Naive thymus-derived CD4-positive, alpha-beta T cell (primary cell): ENCODE data around the gene TMEM45B. TPM values are rescaled to one million over a fixed set of nuclear protein-coding genes. Genes with fewer than 3 reads are reported as not detected.
"Not testable (repeated sequence)": the region's sequence is repeated elsewhere in the genome, so short reads cannot be mapped to it uniquely, and the experiment has no call there.

ENCODE experiments used
- ATAC-seq: fragments of 150-1000 bp; cut with Tn5 transposase; 2 replicates; pipeline ENCODE4 v1.10.0; 2021; ENCODE audit warnings: mild to moderate bottlenecking, moderate library complexity
- CTCF ChIA-PET: fragments of 350-600 bp; sonication (Branson Sonifier 250); formaldehyde crosslinking; loops from one replicate; lab custom pipeline; 2021; ENCODE audit warnings: antibody characterized with exemption; lab: Charles Lee
- POLR2A ChIA-PET: fragments of 350-600 bp; sonication (Branson Sonifier 250); formaldehyde crosslinking; loops from one replicate; lab custom pipeline; 2021; ENCODE audit warnings: antibody characterized with exemption, inconsistent platforms; lab: Charles Lee
- DNase-seq, 9 donors: peaks; one replicate each; pipeline versions ENCODE4 v3.0.0 to v3.0.0-alpha.2; 2020 to 2022; ENCODE audit warnings: mixed read lengths in 1 of 9
- H3K27ac ChIP-seq: one replicate; pipeline ENCODE4 v1.7.0; 2013; ENCODE audit warnings: mild to moderate bottlenecking, low read depth, low read length, moderate library complexity
- H3K27me3 ChIP-seq, 2 donors: one replicate each; pipeline ENCODE4 v1.7.0; 2013; ENCODE audit warnings: low read length in 2 of 2, mild to moderate bottlenecking in 2 of 2, moderate library complexity in 2 of 2; ENCODE audit not compliant: control insufficient read depth in 2 of 2, insufficient read depth in 2 of 2
- H3K36me3 ChIP-seq, 3 experiments: 1 replicate in 2 of 3; 2 replicates in 1 of 3; pipeline ENCODE4 v1.7.0; 2013; ENCODE audit warnings: low read length in 3 of 3, mild to moderate bottlenecking in 3 of 3, moderate library complexity in 1 of 3; ENCODE audit not compliant: insufficient read depth in 3 of 3, control insufficient read depth in 2 of 3
- H3K4me1 ChIP-seq, 2 donors: one replicate each; pipeline ENCODE4 v1.7.0; 2013; ENCODE audit warnings: low read length in 2 of 2, mild to moderate bottlenecking in 2 of 2, moderate library complexity in 1 of 2; ENCODE audit not compliant: control insufficient read depth in 2 of 2, insufficient read depth in 2 of 2
- H3K4me3 ChIP-seq: 2 replicates; pipeline ENCODE4 v1.7.0; 2013; ENCODE audit warnings: mild to moderate bottlenecking, low read length
- H3K9me3 ChIP-seq, 3 experiments: 1 replicate in 2 of 3; 2 replicates in 1 of 3; pipeline ENCODE4 v1.7.0; 2013; ENCODE audit warnings: low read length in 3 of 3; ENCODE audit not compliant: control insufficient read depth in 2 of 3
- H3K27ac Mint-ChIP-seq, 9 donors: one replicate each; pipeline ENCODE4 v1.8.0; 2020 to 2022; ENCODE audit warnings: mixed read lengths in 9 of 9, mild to moderate bottlenecking in 8 of 9, moderate library complexity in 5 of 9, inconsistent platforms in 2 of 9
- H3K27me3 Mint-ChIP-seq, 5 donors: one replicate each; pipeline ENCODE4 v1.8.0; 2021 to 2022; ENCODE audit warnings: mixed read lengths in 5 of 5, mild to moderate bottlenecking in 1 of 5
- H3K36me3 Mint-ChIP-seq, 5 donors: one replicate each; pipeline ENCODE4 v1.8.0; 2020 to 2022; ENCODE audit warnings: mixed read lengths in 5 of 5, mild to moderate bottlenecking in 3 of 5, inconsistent platforms in 1 of 5
- H3K4me1 Mint-ChIP-seq, 7 donors: one replicate each; pipeline ENCODE4 v1.8.0; 2020 to 2022; ENCODE audit warnings: mixed read lengths in 7 of 7, mild to moderate bottlenecking in 3 of 7, inconsistent platforms in 1 of 7
- H3K4me3 Mint-ChIP-seq, 10 donors: one replicate each; pipeline ENCODE4 v1.8.0; 2020 to 2022; ENCODE audit warnings: mild to moderate bottlenecking in 10 of 10, mixed read lengths in 10 of 10, moderate library complexity in 6 of 10, inconsistent platforms in 2 of 10
- H3K9me3 Mint-ChIP-seq, 11 donors: one replicate each; pipeline ENCODE4 v1.8.0; 2020 to 2022; ENCODE audit warnings: mixed read lengths in 11 of 11, mild to moderate bottlenecking in 4 of 11, inconsistent platforms in 1 of 11, moderate library complexity in 1 of 11
- intact Hi-C, 2 donors: fragments of 100-400 bp; cut with micrococcal nuclease; formaldehyde crosslinking; loops; one replicate each; pipeline ENCODE4 v1.15.1; 2023
- polyA plus RNA-seq, 2 donors: library from polyadenylated mRNA; unstranded; fragments of 300-500 nt; fragmentation: Illumina TruSeq; gene quantifications; one replicate each; pipeline ENCODE4 v1.2.3, GENCODE V29; 2021
- total RNA-seq, 6 experiments: library from RNA in 5 of 6; stranded (reverse) in 5 of 6; gene quantifications; 1 replicate in 5 of 6; 2 replicates in 1 of 6; pipeline ENCODE4 v1.2.3 and lab custom pipeline; 2021 to 2026

Gene TMEM45B
- total and polyA plus RNA-seq, 7 experiments from 2014 or later, result 2.3 to 40.8 (median 11.9) TPM

GRCh38 chr11:129831227-129831626 is 15.6 kb downstream of the TMEM45B start:
- H3K27ac ChIP-seq, DNase-seq, H3K4me1 ChIP-seq, ATAC-seq, H3K4me3 Mint-ChIP-seq, H3K27me3 Mint-ChIP-seq, H3K4me3 ChIP-seq, H3K27me3 ChIP-seq, H3K27ac Mint-ChIP-seq, H3K9me3 ChIP-seq, intact Hi-C loops, H3K36me3 ChIP-seq, CTCF ChIA-PET, POLR2A ChIA-PET: not testable (repeated sequence)
- Mint-ChIP-seq H3K4me1 (peaks cover 5 to 28% (median 20%) of the 10 kb centered on the region in 7 donors), H3K9me3 (peaks cover 0 to 21% (median 3%) of the 10 kb centered on the region in 11 donors), H3K36me3 (peaks cover 0 to 23% (median 15%) of the 10 kb centered on the region in 5 donors)

DNA sequence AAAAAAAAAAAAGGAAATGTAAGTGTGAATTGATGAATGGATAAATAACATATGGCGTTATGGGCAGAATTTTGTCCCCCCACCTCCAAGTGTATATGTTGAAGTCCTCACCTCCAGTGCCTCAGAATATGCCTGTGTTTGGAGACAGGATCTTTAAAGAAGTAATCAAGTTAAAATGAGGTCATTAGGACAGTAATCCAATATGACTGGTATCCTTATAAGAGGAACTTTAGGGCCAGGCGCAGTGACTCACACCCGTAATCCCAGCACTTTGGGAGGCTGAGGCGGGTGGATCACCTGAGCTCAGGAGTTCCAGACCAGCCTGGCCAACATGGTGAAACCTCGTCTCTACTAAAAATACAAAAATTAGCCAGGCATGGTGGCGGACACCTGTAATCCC is 17.6 kb downstream of the TMEM45B start:
- intact Hi-C loops, ATAC-seq, H3K27me3 ChIP-seq, CTCF ChIA-PET, H3K27me3 Mint-ChIP-seq, H3K4me3 Mint-ChIP-seq, H3K4me1 ChIP-seq, DNase-seq, H3K36me3 ChIP-seq, H3K27ac ChIP-seq, H3K9me3 ChIP-seq, H3K4me3 ChIP-seq: not testable (repeated sequence)
- Mint-ChIP-seq H3K4me1 (peaks cover 6 to 23% (median 21%) of the 10 kb centered on the region in 7 donors), H3K9me3 (peaks cover 0 to 21% (median 3%) of the 10 kb centered on the region in 11 donors), H3K27ac (peak overlapping the region in 1 of 9 donors; percentile 59), H3K36me3 (peaks cover 0 to 23% (median 15%) of the 10 kb centered on the region in 5 donors)
- POLR2A ChIA-PET, result interaction anchor here (0.6 kb wide), 1 partner anchor 33 kb away, joined by 3 read pairs; no protein-coding TSS in a partner anchor

DNA sequence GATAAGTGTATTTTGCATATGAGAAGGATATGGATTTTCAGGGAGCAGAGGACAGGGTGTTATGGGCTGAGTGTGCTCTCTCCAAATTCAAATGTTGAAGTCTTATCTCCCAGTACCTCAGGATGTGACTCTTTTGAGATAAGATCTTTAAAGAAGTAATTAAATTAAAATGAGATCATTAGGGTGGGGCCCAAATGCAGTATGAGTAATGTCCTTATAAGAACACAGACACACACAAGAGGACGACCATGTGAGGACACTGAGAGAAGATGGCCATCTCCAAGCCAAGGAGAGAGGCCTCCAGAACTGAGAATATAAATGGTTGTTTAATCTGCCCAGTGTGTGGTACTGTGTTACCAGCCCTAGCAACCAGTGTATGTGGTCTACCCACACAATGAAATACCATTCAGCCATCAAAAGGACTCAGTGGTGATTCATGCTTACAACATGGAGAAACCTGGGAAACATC is 20.8 kb downstream of the TMEM45B start:
- H3K27ac Mint-ChIP-seq, result peak overlapping the region in 5 of 9 donors; percentile 1 to 72 (median 48)
- H3K4me3 ChIP-seq, H3K4me3 Mint-ChIP-seq, H3K4me1 ChIP-seq, DNase-seq, H3K27me3 ChIP-seq, H3K9me3 ChIP-seq, CTCF ChIA-PET, H3K27me3 Mint-ChIP-seq, intact Hi-C loops, H3K9me3 Mint-ChIP-seq, ATAC-seq, H3K27ac ChIP-seq, H3K36me3 ChIP-seq: not testable (repeated sequence)
- H3K4me1 Mint-ChIP-seq, result peaks cover 13 to 46% (median 36%) of the 10 kb centered on the region in 7 donors
- POLR2A ChIA-PET, result interaction anchor here (0.7 kb wide), 1 partner anchor 44 kb away, joined by 8 read pairs; no protein-coding TSS in a partner anchor
- peaks cover 0 to 13% (median 7%) of the 10 kb centered on the region in 5 donors for H3K36me3 Mint-ChIP-seq

DNA sequence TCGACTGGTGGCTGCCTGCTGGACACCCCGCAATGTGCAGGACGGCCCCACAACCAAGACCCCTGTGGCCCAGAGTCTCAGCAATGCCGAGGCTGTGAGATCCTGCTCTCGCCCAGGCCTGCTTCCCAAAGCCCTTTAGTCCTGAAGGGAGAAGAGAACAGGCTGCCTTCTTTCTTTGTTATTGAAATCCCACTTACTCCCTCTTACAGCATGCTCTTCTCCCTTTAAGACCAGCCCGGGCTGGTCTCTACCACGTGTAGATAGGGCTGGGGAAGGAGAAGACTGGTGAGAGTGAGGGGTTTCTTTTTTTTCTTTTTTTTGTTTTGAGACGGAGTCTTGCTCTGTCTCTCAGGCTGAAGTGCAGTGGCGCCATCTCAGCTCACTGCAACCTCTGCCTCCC is 21.3 kb downstream of the TMEM45B start:
- POLR2A ChIA-PET, result interaction anchor here (0.9 kb wide), 1 partner anchor 17 kb away, joined by 4 read pairs; no protein-coding TSS in a partner anchor
- Mint-ChIP-seq H3K36me3 (peaks cover 2 to 14% (median 8%) of the 10 kb centered on the region in 5 donors), H3K27ac (peak overlapping the region in 2 of 9 donors; percentile 5 to 48), H3K9me3 (peaks cover 0 to 12% (median 3%) of the 10 kb centered on the region in 11 donors), H3K27me3 (peaks cover 0 to 6% (median 0%) of the 10 kb centered on the region in 5 donors), H3K4me3 (no peak overlapping the region), H3K4me1 (peaks cover 15 to 51% (median 40%) of the 10 kb centered on the region in 7 donors)
- Histone ChIP-seq H3K9me3 (no peaks in the 10 kb centered on the region), H3K27ac (no peak overlapping the region), H3K36me3 (no peaks in the 10 kb centered on the region), H3K4me1 (peaks cover 0 to 12% of the 10 kb centered on the region in 2 donors), H3K27me3 (no peaks in the 10 kb centered on the region), H3K4me3 (no peak overlapping the region)
- no peak for DNase-seq
- CTCF ChIA-PET, result no interaction called here
- ATAC-seq, result no peak
- intact Hi-C loops, result no loop called here

GRCh38 chr11:129840236-129840635 is 24.6 kb downstream of the TMEM45B start:
- DNase-seq, result no peak
- Histone ChIP-seq H3K27me3 (no peaks in the 10 kb centered on the region), H3K9me3 (no peaks in the 10 kb centered on the region), H3K36me3 (no peaks in the 10 kb centered on the region), H3K27ac (no peak overlapping the region), H3K4me3 (no peak overlapping the region), H3K4me1 (peaks cover 0 to 12% of the 10 kb centered on the region in 2 donors)
- H3K27ac Mint-ChIP-seq, result peak overlapping the region in 7 of 9 donors; percentile 3 to 88 (median 66)
- ATAC-seq, result no peak
- CTCF ChIA-PET, result no interaction called here
- peak overlapping the region in 7 of 10 donors; percentile 26 to 70 (median 44) for H3K4me3 Mint-ChIP-seq
- intact Hi-C loops, result no loop called here
- H3K36me3 Mint-ChIP-seq, result peaks cover 7 to 22% (median 9%) of the 10 kb centered on the region in 5 donors
- POLR2A ChIA-PET, result interaction anchor here (0.8 to 2.3 kb wide), 3 partner anchors 14 to 25 kb away, joined by 4 to 13 read pairs (median 6); partner anchors contain the start of gene TMEM45B
- peaks cover 0 to 24% (median 7%) of the 10 kb centered on the region in 11 donors for H3K9me3 Mint-ChIP-seq
- peaks cover 15 to 76% (median 46%) of the 10 kb centered on the region in 7 donors for H3K4me1 Mint-ChIP-seq
- peaks cover 0 to 8% (median 0%) of the 10 kb centered on the region in 5 donors for H3K27me3 Mint-ChIP-seq

DNA sequence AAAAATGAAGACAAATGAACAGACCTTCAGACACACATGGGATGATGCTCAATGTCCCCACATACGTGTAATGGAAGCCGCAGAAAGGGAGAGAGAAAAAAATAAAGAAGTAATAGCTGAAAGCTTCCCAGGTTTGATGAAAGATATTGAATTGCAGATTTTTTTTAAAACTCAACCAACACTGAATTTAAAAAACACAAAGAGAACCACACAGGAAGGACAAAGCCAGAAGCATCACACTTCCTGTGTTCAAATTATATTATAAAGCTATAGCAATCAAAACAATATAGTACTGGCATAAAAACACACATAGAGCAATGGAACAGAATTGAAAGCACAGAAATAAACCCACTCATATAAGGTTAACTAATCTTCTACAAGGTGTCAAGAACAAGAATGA is 26.5 kb downstream of the TMEM45B start:
- no peaks in the 10 kb centered on the region for H3K9me3 ChIP-seq
- intact Hi-C loops, result loop anchor here (1.0 kb wide), 1 partner anchor 11 kb away; no protein-coding TSS in a partner anchor

More for the DNA sequence above, 26.5 kb downstream of the TMEM45B start:
- no peaks in the 10 kb centered on the region for H3K36me3 ChIP-seq
- ChIA-PET POLR2A (interaction anchor here (0.6 to 4.4 kb wide), 14 partner anchors 9 to 83 kb away, joined by 3 to 46 read pairs (median 4); partner anchors contain the start of gene TMEM45B), CTCF (interaction anchor here (0.7 to 1.4 kb wide), 2 partner anchors 12 to 1757 kb away, joined by 3 to 5 read pairs; no protein-coding TSS in a partner anchor)
- peak in 6 of 9 donors; percentile 45 to 79 (median 68) for DNase-seq
- ATAC-seq, result peak; percentile 52
- H3K27ac ChIP-seq, result peak overlapping the region; percentile 40
- peaks cover 0 to 20% of the 10 kb centered on the region in 2 donors for H3K4me1 ChIP-seq
- Mint-ChIP-seq H3K36me3 (peaks cover 6 to 28% (median 9%) of the 10 kb centered on the region in 5 donors), H3K4me1 (peaks cover 17 to 85% (median 52%) of the 10 kb centered on the region in 7 donors), H3K27me3 (peaks cover 0 to 8% (median 0%) of the 10 kb centered on the region in 5 donors), H3K27ac (peak overlapping the region; percentile 33 to 93 (median 71)), H3K4me3 (peak overlapping the region in 9 of 10 donors; percentile 0 to 73 (median 36)), H3K9me3 (peaks cover 0 to 20% (median 7%) of the 10 kb centered on the region in 11 donors)
- H3K4me3 ChIP-seq, result no peak overlapping the region
- H3K27me3 ChIP-seq, result no peaks in the 10 kb centered on the region
